GM12892 (cell line): ENCODE measurements around the gene KLF2.

Source experiments
- POLR2A ChIP-seq: IDR thresholded peaks from 2 replicates; pipeline ENCODE4 v1.6.1; 2011; ENCODE audit warnings: low read depth, low read length, control low read depth
- POLR2AphosphoS5 ChIP-seq: IDR thresholded peaks from 2 replicates; pipeline ENCODE4 v1.6.1; 2011; ENCODE audit warnings: low read depth, low read length, control low read depth
- TAF1 ChIP-seq: IDR thresholded peaks from 2 replicates; pipeline ENCODE4 v1.6.1; 2011; ENCODE audit warnings: low read depth, mild to moderate bottlenecking, control low read depth, low read length, borderline replicate concordance

- no peak for TF ChIP-seq POLR2A
- no peak for TF ChIP-seq POLR2AphosphoS5
- TF ChIP-seq TAF1, result no peak
These were observed 34.4 kb downstream of the KLF2 start for GRCh38 chr19:16359074-16359473.
